Upper lobe of right lung (tissue), 1 donor: ENCODE measurements around the gene P2RX7. TPM values are rescaled to one million over a fixed set of nuclear protein-coding genes. Genes with fewer than 3 reads are reported as not detected.

ENCODE experiments used
- ATAC-seq: fragments of 200-7000 bp; cut with Tn5 transposase; one replicate; pipeline ENCODE4 v1.9.1; 2020; ENCODE audit warnings: mild to moderate bottlenecking, moderate library complexity
- DNase-seq: peaks from one replicate; pipeline ENCODE4 v3.0.0-alpha.2; 2020
- H3K27ac ChIP-seq: fragments of 200-600 bp; one replicate; pipeline ENCODE4 v1.8.0; 2022
- H3K27me3 ChIP-seq: fragments of 200-600 bp; one replicate; pipeline ENCODE4 v1.8.0; 2022; ENCODE audit warnings: mild to moderate bottlenecking
- H3K36me3 ChIP-seq: fragments of 200-600 bp; one replicate; pipeline ENCODE4 v1.8.0; 2022
- H3K4me1 ChIP-seq: fragments of 200-600 bp; one replicate; pipeline ENCODE4 v1.8.0; 2022
- H3K4me3 ChIP-seq: fragments of 200-600 bp; one replicate; pipeline ENCODE4 v1.8.0; 2022; ENCODE audit warnings: mild to moderate bottlenecking
- H3K9me3 ChIP-seq: fragments of 200-600 bp; one replicate; pipeline ENCODE4 v1.8.0; 2022
- intact Hi-C: fragments of 100-400 bp; cut with DNase I; formaldehyde crosslinking; loops from one replicate; pipeline ENCODE4 v1.11.0; 2022
- total RNA-seq: library from RNA; stranded (reverse); fragmentation: NEBNext Ultra II Directional; extraction: Animal tissue kit (Norgen Biotek cat#: 25700); gene quantifications from one replicate; pipeline ENCODE4 v1.2.1, GENCODE V29; 2021
- TF ChIP-seq, protein P1 (sequence below): fragments of 200-600 bp; IDR thresholded peaks from one replicate; pipeline ENCODE4 v1.8.0; 2022; ENCODE audit warnings: antibody characterized with exemption
- donor health status: DM: no; HTN: yes; CAD: no; lungs with severe emphysema.

P2RX7 gene
- total RNA-seq, 1 donor from 2014 or later = 20.1 TPM

DNA sequence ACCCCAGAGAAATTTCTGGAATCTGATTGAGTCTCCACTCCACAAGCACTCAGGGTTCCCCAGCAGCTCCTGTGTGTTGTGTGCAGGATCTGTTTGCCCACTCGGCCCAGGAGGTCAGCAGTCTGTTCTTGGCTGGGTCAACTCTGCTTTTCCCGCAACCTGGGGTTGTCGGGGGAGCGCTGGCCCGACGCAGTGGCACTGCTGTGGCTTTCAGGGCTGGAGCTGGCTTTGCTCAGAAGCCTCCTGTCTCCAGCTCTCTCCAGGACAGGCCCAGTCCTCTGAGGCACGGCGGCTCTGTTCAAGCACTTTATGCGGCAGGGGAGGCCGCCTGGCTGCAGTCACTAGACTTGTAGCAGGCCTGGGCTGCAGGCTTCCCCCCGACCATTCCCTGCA is 100.9 kb downstream of the P2RX7 start:
- Histone ChIP-seq H3K4me3 (no peak overlapping the region), H3K27me3 (no peaks in the 10 kb centered on the region), H3K27ac (no peak overlapping the region), H3K9me3 (no peaks in the 10 kb centered on the region), H3K36me3 (peaks cover 59% of the 10 kb centered on the region), H3K4me1 (peaks cover 12% of the 10 kb centered on the region)
- ATAC-seq = peak; percentile 54
- TF ChIP-seq, protein P1, sequence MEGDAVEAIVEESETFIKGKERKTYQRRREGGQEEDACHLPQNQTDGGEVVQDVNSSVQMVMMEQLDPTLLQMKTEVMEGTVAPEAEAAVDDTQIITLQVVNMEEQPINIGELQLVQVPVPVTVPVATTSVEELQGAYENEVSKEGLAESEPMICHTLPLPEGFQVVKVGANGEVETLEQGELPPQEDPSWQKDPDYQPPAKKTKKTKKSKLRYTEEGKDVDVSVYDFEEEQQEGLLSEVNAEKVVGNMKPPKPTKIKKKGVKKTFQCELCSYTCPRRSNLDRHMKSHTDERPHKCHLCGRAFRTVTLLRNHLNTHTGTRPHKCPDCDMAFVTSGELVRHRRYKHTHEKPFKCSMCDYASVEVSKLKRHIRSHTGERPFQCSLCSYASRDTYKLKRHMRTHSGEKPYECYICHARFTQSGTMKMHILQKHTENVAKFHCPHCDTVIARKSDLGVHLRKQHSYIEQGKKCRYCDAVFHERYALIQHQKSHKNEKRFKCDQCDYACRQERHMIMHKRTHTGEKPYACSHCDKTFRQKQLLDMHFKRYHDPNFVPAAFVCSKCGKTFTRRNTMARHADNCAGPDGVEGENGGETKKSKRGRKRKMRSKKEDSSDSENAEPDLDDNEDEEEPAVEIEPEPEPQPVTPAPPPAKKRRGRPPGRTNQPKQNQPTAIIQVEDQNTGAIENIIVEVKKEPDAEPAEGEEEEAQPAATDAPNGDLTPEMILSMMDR = no peak
- no peak for DNase-seq
- intact Hi-C loops = no loop called here

DNA sequence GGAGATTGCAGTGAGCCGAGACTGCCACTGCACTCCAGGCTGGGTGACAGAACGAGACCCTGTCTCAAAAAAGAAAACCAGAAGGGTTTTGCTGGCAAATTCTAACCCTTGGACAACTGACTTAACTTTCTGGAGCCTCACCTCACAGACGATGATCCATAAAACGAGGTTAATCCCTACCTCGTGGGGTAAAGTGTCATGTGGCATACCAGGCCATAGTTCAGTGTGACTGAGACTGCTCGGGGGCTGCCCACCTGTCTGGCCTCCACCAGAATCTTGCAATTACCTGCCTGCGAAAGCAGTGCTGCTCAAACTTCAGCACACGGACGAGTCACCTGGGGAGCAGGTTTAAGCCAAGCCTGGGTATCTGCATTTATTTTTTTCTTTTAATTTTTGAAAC is 104.1 kb downstream of the P2RX7 start:
- Histone ChIP-seq H3K36me3 (peaks cover 55% of the 10 kb centered on the region), H3K9me3 (no peaks in the 10 kb centered on the region), H3K27ac (no peak overlapping the region), H3K27me3 (no peaks in the 10 kb centered on the region), H3K4me1 (peaks cover 33% of the 10 kb centered on the region), H3K4me3 (no peak overlapping the region)
- TF ChIP-seq, protein P1 = no peak
- intact Hi-C loops = no loop called here
- ATAC-seq = no peak
- DNase-seq = no peak

DNA sequence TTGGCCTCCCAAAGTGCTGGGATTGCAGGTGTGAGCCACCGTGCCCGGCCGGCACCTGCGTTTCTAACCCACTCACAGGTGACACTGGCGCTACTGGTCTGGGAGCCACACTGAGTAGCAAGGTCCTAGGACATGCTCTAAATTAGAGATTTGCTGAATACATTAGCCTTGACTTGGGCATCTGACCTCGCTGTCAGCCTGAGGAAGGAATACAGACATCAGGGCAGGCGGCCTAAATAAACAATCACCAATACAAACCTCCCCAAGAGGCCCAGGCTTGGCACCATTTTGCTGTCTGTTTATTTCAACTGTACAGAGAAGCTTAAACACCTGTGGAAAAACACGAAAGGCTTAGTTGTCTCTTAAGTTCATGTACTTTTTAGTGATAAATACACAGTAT is 104.7 kb downstream of the P2RX7 start:
- Histone ChIP-seq H3K27ac (no peak overlapping the region), H3K4me1 (peaks cover 33% of the 10 kb centered on the region), H3K9me3 (no peaks in the 10 kb centered on the region), H3K27me3 (no peaks in the 10 kb centered on the region), H3K4me3 (no peak overlapping the region), H3K36me3 (peaks cover 52% of the 10 kb centered on the region)
- intact Hi-C loops = no loop called here
- TF ChIP-seq, protein P1 = no peak
- DNase-seq (no peak), ATAC-seq (no peak)

Other genes with a start within 250 kb of the P2RX7 start
- 44.1 TPM for gene SPPL3, start 228.5 kb upstream of the P2RX7 start, total RNA-seq
- not detected for gene HNF1A, start 154.3 kb upstream of the P2RX7 start, total RNA-seq
- gene C12orf43, start 116.4 kb upstream of the P2RX7 start, total RNA-seq = 15.5 TPM
- 12.7 TPM for gene OASL, start 93.6 kb upstream of the P2RX7 start, total RNA-seq
- gene P2RX4, start 77.3 kb downstream of the P2RX7 start, total RNA-seq = 55.8 TPM
- 39.3 TPM for gene CAMKK2, start 163.8 kb downstream of the P2RX7 start, total RNA-seq
- 83.8 TPM for gene ANAPC5, start 219.5 kb downstream of the P2RX7 start, total RNA-seq